GM13976 (cell line): Measurements from ENCODE around the gene ST3GAL3.
A peak's percentile ranks its signal among the peaks of the same experiment; 100 is the strongest.
"Not testable (repeated sequence)": the region's sequence is repeated elsewhere in the genome, so short reads cannot be mapped to it uniquely, and the experiment has no call there.

Experiments used
- DNase-seq: peaks from one replicate; pipeline ENCODE4 v3.0.0; 2012; ENCODE audit warnings: low spot score
- in situ Hi-C: fragments of 300-500 bp; cut with MboI; formaldehyde crosslinking; loops from one replicate; pipeline ENCODE4 v1.12.0; 2022; ENCODE audit warnings: low sequenced_read_pairs, mixed read lengths, inconsistent platforms; ENCODE audit not compliant: unreplicated experiment
- TF ChIP-seq, protein P1 (sequence below): IDR thresholded peaks from 2 replicates; pipeline ENCODE4 v1.5.1; 2012; ENCODE audit warnings: borderline replicate concordance, mild to moderate bottlenecking; ENCODE audit not compliant: insufficient read depth; ENCODE audit errors: extremely low read depth, missing control alignments, control extremely low read depth

The ST3GAL3 gene

DNA sequence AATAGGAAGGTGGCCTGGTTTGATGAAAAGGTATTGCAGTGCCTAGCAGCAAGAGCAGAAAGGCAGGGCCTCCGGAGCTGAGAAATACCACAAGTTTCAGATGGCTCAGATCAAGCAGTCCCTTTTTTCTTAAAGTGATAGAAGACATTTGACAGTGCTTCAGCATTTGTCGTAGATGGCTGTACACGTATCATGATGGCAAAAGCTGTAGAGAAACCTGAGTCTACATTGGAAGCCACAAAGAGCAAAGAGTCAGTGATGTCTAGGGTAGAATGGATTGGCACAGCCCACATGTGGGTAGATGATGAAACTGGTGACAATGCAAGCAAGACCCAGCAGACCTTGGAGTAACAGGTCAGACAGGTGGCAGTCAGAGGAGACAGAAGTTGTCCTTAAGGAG, 124.9 kb downstream of the ST3GAL3 start:
- in situ Hi-C loops: no loop called here

DNA sequence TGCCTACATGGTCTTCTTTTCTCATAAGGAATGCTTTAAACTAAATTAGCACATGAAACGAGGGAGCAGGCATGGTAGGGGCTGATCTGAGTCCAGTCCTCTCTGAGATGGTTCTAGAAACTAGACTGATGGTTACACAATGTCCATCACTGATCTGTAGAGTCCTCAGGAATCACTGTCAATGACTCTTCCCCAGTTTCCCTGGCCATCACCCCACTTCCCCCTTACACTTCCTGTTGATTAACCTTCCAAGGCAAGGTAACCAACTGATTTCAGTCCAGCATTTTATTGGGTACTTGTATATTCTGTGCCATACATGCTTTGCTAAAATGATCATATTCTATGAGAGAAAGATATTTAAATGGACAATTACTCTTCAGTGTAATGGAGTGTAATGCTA, 125.7 kb downstream of the ST3GAL3 start:
- DNase-seq: no peak
- TF ChIP-seq, protein P1, sequence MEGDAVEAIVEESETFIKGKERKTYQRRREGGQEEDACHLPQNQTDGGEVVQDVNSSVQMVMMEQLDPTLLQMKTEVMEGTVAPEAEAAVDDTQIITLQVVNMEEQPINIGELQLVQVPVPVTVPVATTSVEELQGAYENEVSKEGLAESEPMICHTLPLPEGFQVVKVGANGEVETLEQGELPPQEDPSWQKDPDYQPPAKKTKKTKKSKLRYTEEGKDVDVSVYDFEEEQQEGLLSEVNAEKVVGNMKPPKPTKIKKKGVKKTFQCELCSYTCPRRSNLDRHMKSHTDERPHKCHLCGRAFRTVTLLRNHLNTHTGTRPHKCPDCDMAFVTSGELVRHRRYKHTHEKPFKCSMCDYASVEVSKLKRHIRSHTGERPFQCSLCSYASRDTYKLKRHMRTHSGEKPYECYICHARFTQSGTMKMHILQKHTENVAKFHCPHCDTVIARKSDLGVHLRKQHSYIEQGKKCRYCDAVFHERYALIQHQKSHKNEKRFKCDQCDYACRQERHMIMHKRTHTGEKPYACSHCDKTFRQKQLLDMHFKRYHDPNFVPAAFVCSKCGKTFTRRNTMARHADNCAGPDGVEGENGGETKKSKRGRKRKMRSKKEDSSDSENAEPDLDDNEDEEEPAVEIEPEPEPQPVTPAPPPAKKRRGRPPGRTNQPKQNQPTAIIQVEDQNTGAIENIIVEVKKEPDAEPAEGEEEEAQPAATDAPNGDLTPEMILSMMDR: no peak
- in situ Hi-C loops: no loop called here

More for the DNA sequence above, 124.9 kb downstream of the ST3GAL3 start:
- TF ChIP-seq, protein P1: no peak
- DNase-seq: peak; percentile 40

DNA sequence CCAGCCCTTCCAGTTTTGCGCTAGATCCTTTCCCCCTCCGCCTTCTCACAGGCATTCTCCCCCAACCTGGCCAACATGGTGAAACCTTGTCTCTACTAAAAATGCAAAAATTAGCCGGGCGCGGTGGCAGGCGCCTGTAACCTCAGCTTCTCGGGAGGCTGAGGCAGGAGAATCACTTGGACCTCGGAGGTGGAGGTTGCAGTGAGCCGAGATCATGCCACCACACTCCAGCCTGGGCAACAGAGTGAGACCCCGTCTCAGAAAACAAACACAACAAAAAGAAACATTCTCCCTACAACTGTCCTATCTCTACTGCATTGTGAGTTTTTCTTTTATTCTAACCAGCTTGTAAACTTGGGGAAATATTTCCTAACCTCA, 126.6 kb downstream of the ST3GAL3 start:
- DNase-seq, in situ Hi-C loops: not testable (repeated sequence)

DNA sequence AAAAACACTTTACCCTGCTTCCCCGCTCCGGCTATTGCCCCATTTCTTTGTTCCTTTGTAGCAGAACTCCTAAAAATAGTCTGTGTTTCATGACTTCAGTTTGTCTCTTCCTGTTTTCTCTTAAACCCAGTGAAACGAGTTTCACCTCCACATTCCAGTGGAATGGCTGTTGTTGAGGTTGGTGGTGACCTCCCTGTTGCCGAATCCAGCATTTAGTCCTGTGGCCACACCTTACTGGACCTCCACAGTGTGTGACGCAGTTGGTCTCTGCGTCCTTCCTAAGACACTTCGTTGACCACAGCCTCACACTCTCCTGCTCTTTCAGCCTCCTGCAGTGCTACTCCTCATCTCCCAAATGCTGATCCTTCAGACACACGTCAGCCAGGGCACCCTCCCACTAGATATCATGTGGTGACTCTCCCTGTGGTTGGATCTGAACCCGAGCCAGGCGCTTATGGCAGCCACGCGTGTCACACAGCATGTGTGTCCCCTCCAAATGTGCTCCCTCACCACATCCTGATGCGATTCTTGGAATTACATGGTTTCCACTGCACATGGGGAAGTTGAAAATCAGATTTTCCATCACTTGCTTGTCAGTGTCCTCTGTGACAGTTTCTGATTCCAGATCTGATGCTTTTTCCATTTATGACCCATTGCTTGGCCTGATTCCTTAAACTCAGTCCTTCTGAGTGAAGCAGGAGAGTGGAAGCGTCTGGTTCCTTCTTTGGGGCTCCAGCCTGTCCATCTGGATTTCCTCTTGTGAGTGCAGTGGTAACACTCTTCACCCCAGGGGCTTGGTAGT, 127.1 kb downstream of the ST3GAL3 start:
- in situ Hi-C loops: no loop called here
- DNase-seq: no peak
- TF ChIP-seq, protein P1: no peak

DNA sequence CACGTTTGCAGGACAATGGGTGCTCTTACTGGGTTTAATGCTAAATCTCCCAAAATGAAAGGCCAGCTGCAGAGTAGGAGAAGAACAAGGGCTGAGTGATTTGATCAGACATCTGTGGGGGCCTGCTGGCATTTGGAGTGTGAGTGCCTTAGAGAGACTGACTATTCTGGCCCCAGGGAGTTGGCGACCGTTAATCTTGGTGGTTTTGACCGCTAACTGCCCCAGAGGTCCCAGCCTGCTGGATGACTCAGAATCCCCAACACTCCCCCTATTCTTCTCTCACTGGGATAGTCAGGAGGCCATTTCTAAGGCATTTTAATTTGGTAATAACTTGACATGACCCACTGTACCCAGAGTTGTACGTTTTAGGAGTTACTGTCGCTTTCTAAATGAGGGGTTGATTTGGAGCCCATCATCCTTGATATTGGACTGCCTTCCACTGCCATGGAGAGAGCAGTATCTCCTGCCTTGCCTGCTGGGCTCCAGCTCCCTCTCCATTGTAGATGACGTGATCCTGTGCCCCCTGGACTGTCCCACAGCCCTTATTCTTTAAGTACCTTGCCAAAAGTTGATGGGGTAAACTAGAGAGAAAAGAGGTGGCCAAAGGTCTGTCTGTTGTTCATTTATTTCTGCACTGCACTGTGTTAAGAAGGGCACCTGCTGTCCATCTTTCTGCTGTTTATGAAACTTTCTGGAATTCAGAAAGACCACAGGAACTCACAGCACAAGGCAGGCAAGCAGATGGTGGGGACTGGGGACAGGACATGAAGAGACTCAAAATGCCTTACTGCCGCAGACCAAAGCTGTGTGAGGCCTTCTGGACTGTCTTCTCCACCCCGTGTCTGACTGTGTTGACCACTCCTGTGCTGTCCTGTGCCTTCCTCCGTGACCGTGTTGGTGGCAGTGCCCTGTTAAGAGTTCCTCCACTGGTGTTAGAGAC, 128.0 kb downstream of the ST3GAL3 start:
- no peak for DNase-seq
- in situ Hi-C loops: no loop called here
- TF ChIP-seq, protein P1: no peak

DNA sequence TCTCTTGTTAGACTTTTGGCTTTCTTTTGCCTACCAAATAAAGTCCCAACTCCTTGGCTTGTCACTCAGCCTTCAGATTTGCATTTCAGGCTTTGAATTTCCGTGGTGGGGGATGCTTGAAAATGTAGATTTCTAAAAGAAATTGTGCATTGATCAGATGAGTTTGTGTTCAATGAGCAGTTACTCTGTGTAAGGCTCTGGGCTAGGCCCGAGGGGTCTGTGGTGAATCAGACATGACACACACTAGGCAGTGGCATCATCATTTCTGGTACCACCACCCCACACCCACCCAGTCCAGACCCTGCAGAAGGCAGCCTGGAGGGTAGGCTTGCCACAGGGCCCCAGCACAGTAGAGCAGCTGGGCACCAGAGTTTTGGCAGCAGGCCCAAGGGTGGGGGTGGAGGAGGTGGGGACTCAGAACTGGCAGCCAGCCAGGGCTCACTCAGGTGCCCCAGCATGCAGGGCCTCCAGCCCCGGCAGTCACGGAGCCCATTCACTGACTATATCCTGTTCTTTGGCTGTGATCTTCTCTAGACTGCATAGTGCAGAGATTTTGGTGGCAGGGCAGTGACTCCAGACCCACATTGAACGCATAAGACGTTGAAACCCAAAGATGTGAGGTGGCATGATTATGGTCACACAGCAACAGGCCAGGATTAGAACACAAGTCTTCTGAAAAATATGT, 129.1 kb downstream of the ST3GAL3 start:
- TF ChIP-seq, protein P1: no peak
- DNase-seq: peak; percentile 35
- in situ Hi-C loops: no loop called here

DNA sequence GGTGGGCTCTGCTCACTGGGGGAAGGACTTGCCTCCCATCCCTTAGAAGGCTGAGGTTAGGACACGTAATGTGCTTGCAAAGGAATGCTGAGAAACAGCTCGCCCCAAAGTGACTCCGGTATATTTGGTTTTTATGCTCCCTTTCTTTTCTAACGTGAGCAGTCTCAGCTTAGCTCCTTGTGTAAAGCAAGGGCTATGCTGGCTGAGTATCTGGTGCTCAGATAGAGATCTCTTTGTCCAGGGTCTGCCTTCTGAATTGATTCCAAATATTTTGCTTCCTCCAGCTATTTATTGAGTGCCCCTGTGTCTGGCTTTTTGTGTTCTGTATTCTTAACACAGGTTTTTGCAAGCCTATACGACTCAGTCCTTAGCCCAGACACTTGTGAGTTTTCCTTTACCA, 131.7 kb downstream of the ST3GAL3 start:
- TF ChIP-seq, protein P1: no peak
- in situ Hi-C loops: no loop called here
- no peak for DNase-seq
